HEK293T (cell line): ENCODE data around the gene PTPN3.

Source experiments
- BHLHE40 ChIP-seq: fragments of 450-650 bp; IDR thresholded peaks from 2 replicates; pipeline ENCODE4 v1.6.1; 2016; ENCODE audit warnings: mild to moderate bottlenecking, moderate library complexity, borderline replicate concordance
- CTBP1 ChIP-seq: fragments of 450-650 bp; IDR thresholded peaks from 2 replicates; pipeline ENCODE4 v1.6.1; 2016; ENCODE audit warnings: borderline replicate concordance
- ELF4 ChIP-seq: fragments of 450-650 bp; IDR thresholded peaks from 2 replicates; pipeline ENCODE4 v1.6.1; 2017; ENCODE audit warnings: antibody characterized with exemption
- FOXA1 ChIP-seq: fragments of 450-650 bp; IDR thresholded peaks from 2 replicates; pipeline ENCODE4 v1.6.1; 2016; ENCODE audit warnings: mild to moderate bottlenecking
- FOXK2 ChIP-seq: fragments of 450-650 bp; IDR thresholded peaks from 2 replicates; pipeline ENCODE4 v1.6.1; 2016; ENCODE audit warnings: mild to moderate bottlenecking
- FOXM1 ChIP-seq: fragments of 450-650 bp; IDR thresholded peaks from 2 replicates; pipeline ENCODE4 v1.6.1; 2017; ENCODE audit warnings: mild to moderate bottlenecking, borderline replicate concordance
- L3MBTL2 ChIP-seq: fragments of 450-650 bp; conservative IDR thresholded peaks from 2 replicates; pipeline ENCODE4 v1.6.1; 2016; ENCODE audit warnings: mild to moderate bottlenecking
- NFRKB ChIP-seq: fragments of 450-650 bp; IDR thresholded peaks from 2 replicates; pipeline ENCODE4 v1.6.1; 2016; ENCODE audit warnings: mild to moderate bottlenecking, moderate library complexity
- SP1 ChIP-seq: fragments of 450-650 bp; IDR thresholded peaks from 2 replicates; pipeline ENCODE4 v1.6.1; 2017
- SUZ12 ChIP-seq: fragments of 450-650 bp; IDR thresholded peaks from 2 replicates; pipeline ENCODE4 v1.6.1; 2016; ENCODE audit warnings: mild to moderate bottlenecking
- TARDBP ChIP-seq: fragments of 450-650 bp; IDR thresholded peaks from 2 replicates; pipeline ENCODE4 v1.6.1; 2016
- ZNF384 ChIP-seq: fragments of 450-650 bp; IDR thresholded peaks from 2 replicates; pipeline ENCODE4 v1.6.1; 2016

DNA sequence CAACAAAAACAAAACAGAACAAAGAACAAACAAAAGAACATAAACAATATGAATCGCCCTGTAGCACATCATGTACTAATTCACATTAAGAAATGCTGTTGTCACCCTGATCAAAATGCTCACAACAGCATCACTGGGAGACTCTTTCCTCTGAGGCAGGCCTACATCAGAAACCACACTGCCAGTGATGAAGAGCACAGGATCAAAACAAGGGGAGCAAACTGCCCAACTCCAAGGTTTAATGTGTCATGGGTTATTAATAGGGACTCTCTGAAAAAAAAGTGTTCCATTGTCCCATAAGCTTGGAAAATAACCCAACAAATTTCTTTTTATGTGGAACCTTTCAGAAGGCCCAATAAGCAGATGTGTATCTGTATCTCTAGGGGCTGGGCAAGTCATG, 74.2 kb downstream of the PTPN3 start:
- TF ChIP-seq ELF4 (no peak), SUZ12 (no peak), ZNF384 (no peak), FOXK2 (no peak), FOXA1 (no peak), TARDBP (no peak), SP1 (no peak), BHLHE40 (no peak), CTBP1 (no peak), NFRKB (no peak), FOXM1 (no peak), L3MBTL2 (no peak)
